GM13977 (cell line): ENCODE measurements around the gene USP36.

Experiments
- DNase-seq: peaks from one replicate; pipeline ENCODE4 v3.0.0; 2012; ENCODE audit warnings: low spot score
- in situ Hi-C: fragments of 300-500 bp; cut with MboI; formaldehyde crosslinking; loops from one replicate; pipeline ENCODE4 v1.12.0; 2022; ENCODE audit warnings: low sequenced_read_pairs, low pct_unique_long_range_greater_than_20kb, mixed read lengths, inconsistent platforms; ENCODE audit not compliant: unreplicated experiment
- TF ChIP-seq, protein P1 (sequence below): IDR thresholded peaks from 2 replicates; pipeline ENCODE4 v1.5.1; 2012; ENCODE audit warnings: mild to moderate bottlenecking, control low read depth; ENCODE audit not compliant: insufficient read depth; ENCODE audit errors: extremely low read depth, missing control alignments

USP36 gene

DNA sequence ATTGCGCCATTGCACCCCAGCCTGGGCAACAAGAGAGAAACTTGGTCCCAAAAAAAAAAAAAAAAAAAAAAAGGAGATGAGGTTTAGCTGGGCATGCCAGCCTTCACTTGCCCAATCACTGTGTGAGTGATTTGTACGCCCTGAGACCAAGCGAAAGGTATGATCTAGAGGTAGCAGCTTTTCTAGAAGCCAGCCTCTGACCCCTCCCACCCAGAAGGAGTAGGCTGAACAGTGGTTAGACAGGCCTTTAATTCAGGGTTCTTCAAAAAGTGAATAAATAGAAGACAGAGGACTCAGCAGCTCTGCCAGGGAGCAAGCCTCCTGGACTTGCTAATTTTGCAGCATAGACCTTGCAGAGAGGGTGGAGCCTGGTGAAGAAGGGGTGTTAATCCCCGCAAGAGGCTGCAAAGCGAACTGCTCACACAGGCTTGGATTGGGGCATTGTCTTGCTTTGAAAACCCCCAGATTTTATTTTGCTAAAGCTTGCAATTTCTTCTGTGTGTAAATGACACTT is 51.4 kb downstream of the USP36 start:
- DNase-seq: no peak
- TF ChIP-seq, protein P1, sequence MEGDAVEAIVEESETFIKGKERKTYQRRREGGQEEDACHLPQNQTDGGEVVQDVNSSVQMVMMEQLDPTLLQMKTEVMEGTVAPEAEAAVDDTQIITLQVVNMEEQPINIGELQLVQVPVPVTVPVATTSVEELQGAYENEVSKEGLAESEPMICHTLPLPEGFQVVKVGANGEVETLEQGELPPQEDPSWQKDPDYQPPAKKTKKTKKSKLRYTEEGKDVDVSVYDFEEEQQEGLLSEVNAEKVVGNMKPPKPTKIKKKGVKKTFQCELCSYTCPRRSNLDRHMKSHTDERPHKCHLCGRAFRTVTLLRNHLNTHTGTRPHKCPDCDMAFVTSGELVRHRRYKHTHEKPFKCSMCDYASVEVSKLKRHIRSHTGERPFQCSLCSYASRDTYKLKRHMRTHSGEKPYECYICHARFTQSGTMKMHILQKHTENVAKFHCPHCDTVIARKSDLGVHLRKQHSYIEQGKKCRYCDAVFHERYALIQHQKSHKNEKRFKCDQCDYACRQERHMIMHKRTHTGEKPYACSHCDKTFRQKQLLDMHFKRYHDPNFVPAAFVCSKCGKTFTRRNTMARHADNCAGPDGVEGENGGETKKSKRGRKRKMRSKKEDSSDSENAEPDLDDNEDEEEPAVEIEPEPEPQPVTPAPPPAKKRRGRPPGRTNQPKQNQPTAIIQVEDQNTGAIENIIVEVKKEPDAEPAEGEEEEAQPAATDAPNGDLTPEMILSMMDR: no peak
- in situ Hi-C loops: no loop called here

DNA sequence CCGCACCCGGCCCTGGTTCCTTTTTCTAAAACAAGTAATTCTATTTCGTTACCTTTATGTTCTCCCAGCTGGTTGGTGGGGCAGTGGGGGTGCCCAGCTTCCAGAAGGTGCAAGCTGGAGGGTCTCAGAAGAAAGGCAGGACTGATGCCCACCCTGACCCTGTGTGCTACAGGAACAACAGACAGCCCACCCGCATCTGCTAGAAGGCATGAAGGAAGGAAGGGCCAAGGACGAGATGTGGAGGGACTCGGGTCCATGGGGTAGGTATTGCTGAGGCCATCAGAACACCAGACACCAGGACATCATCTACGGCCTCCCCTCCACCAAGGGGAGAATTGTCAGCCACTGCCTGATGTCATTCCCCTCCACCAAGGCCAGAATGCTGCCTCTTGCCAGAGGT is 52.2 kb downstream of the USP36 start:
- TF ChIP-seq, protein P1: no peak
- no peak for DNase-seq
- in situ Hi-C loops: no loop called here

DNA sequence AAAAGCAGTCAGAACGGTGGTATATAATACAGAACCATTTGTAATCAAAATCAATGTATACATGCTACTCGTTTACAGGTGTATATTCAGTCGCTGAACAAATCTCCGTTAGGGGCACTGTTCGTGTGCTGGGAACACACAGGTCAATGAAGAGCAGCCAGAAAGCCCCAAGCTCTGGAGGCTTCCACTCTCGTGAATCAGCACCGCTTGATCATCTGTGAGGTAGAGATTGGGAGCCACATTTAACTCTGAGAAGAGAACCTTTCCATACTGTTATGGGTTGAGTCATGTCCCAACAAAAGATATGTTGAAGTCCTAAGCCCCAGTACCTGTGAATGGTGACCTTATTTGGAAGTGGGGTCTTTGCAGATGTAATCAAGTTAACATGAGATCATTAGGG is 53.2 kb downstream of the USP36 start:
- in situ Hi-C loops: no loop called here
- no peak for DNase-seq
- TF ChIP-seq, protein P1: no peak

DNA sequence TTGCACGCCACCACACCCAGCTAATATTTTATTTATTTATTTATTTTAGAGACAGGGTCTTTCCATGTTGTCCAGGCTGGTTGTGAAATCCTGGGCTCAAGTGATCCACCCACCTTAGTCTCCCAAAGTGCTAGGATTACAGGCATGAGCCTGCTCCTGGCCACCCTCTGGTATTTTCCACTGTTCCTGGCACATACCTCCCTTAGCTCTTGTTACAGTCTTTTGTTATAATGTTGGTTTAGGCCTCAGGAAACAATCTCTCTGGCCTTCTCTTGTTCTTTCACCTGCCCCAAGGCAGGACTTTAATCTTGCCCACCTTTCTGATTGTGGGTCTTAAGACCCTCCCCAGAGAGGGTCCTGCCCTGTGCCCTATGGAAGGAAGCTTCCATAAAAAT is 55.0 kb downstream of the USP36 start:
- DNase-seq: no peak
- TF ChIP-seq, protein P1: no peak
- in situ Hi-C loops: no loop called here

DNA sequence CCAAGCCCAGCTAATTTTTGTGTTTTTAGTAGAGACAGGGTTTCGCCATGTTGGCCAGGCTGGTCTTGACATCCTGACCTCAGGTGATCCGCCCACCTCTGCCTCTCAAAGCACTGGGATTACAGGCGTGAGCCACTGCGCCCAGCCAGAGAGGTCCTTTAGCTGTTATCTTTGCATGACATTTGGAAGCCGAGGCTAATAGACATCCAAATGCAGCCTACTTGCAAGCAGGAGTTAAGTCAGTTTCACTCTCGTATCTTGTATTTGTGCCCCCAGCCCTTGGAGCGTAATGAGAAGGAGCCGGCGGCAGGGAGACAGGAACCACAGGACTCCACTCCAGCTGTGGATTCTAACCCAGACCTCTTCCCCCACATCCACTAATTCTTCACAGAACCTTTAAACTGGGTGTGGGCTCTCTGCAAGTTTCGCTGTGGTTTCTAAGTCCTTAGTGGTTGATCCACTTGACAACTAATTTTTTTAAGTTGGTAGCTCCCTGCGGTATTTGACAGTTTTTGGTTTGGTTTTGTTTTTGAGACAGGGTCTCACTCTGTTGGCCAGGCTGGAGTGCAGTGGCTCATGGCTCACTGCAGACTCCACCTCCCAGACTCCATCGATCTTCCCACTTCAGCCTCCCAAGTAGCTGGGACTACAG is 55.5 kb downstream of the USP36 start:
- no peak for DNase-seq
- in situ Hi-C loops: no loop called here
- TF ChIP-seq, protein P1: no peak

DNA sequence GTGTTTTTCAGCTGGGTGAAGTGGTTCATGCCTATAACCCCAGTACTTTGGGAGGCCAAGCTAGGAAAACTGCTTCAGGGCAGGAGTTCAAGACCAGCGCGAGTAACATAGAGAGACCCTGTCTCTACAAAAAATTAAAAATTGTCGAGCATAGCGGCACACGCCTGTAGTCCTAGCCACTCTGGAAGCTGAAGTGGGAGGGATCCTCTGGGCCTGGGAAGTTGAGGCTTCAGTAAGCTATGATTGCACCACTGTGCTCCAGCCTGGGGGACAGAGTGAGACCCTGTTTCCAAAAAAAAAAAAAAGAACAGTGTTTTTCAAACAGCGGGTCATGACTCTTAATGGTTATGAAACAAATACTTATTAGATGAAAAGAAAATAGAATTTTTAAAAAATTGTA is 56.3 kb downstream of the USP36 start:
- in situ Hi-C loops: no loop called here
- TF ChIP-seq, protein P1: no peak
- DNase-seq: no peak

DNA sequence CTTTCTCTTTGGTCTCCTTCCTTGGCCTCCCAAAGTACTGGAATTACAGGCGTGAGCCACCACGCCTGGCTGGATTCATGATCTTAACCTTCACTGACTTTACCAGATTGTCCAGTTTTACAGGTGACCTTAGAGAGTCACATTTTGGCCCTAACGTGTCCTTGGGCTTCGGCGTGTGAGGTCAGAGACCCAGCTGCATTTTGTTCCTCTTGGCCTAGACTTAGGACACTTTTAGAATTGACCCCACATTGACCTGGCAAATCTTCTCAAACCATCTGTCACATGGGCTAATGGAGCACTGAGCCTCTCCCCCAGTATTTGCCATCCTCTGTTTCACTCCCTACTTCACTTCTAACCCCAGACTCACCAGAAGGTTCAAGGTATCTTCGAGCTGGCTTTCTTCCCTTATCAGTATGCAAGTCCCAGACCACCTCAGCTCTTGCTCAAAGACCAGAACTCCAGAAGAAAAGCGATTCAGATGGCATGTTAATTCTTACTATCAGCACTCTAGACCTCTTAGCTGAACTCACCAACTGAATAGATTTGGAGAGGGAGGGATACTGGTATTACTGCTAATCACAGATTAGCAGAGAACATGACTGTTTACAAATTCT is 56.8 kb downstream of the USP36 start:
- in situ Hi-C loops: no loop called here
- DNase-seq: no peak
- TF ChIP-seq, protein P1: no peak
